WTC11 (cell line): ENCODE results near the gene RNF150.

ENCODE experiments used
- FOXK1 ChIP-seq: sonication (generic); formaldehyde crosslinking; IDR thresholded peaks from 2 replicates; pipeline ENCODE4 v1.8.0; 2022; ENCODE audit warnings: mild to moderate bottlenecking, moderate library complexity, missing genetic modification reagents
- TF ChIP-seq, protein P1 (sequence below): sonication (generic); formaldehyde crosslinking; IDR thresholded peaks from 2 replicates; pipeline ENCODE4 v1.8.1; 2022; ENCODE audit warnings: low read depth, mild to moderate bottlenecking, moderate library complexity, missing genetic modification reagents, borderline replicate concordance
- TF ChIP-seq, protein P2 (sequence below): fragments of 200-600 bp; IDR thresholded peaks from 2 replicates; pipeline ENCODE4 v1.8.0; 2022; ENCODE audit warnings: antibody characterized with exemption

GRCh38 chr4:140994015-140994414 is 139.3 kb downstream of the RNF150 start:
- TF ChIP-seq FOXK1, result no peak
- TF ChIP-seq, protein P1, sequence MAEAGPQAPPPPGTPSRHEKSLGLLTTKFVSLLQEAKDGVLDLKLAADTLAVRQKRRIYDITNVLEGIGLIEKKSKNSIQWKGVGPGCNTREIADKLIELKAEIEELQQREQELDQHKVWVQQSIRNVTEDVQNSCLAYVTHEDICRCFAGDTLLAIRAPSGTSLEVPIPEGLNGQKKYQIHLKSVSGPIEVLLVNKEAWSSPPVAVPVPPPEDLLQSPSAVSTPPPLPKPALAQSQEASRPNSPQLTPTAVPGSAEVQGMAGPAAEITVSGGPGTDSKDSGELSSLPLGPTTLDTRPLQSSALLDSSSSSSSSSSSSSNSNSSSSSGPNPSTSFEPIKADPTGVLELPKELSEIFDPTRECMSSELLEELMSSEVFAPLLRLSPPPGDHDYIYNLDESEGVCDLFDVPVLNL (CRISPR knock-in tag), result no peak
- TF ChIP-seq, protein P2, sequence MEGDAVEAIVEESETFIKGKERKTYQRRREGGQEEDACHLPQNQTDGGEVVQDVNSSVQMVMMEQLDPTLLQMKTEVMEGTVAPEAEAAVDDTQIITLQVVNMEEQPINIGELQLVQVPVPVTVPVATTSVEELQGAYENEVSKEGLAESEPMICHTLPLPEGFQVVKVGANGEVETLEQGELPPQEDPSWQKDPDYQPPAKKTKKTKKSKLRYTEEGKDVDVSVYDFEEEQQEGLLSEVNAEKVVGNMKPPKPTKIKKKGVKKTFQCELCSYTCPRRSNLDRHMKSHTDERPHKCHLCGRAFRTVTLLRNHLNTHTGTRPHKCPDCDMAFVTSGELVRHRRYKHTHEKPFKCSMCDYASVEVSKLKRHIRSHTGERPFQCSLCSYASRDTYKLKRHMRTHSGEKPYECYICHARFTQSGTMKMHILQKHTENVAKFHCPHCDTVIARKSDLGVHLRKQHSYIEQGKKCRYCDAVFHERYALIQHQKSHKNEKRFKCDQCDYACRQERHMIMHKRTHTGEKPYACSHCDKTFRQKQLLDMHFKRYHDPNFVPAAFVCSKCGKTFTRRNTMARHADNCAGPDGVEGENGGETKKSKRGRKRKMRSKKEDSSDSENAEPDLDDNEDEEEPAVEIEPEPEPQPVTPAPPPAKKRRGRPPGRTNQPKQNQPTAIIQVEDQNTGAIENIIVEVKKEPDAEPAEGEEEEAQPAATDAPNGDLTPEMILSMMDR, result no peak
